ENCODE results near the gene EFNA2. TPM values are rescaled to one million over a fixed set of nuclear protein-coding genes. Genes with fewer than 3 reads are reported as not detected.
"Not testable (repeated sequence)": the region's sequence is repeated elsewhere in the genome, so short reads cannot be mapped to it uniquely, and the experiment has no call there.

Gene EFNA2
- total RNA-seq, 4 donors from 2014 or later = not detected

DNA sequence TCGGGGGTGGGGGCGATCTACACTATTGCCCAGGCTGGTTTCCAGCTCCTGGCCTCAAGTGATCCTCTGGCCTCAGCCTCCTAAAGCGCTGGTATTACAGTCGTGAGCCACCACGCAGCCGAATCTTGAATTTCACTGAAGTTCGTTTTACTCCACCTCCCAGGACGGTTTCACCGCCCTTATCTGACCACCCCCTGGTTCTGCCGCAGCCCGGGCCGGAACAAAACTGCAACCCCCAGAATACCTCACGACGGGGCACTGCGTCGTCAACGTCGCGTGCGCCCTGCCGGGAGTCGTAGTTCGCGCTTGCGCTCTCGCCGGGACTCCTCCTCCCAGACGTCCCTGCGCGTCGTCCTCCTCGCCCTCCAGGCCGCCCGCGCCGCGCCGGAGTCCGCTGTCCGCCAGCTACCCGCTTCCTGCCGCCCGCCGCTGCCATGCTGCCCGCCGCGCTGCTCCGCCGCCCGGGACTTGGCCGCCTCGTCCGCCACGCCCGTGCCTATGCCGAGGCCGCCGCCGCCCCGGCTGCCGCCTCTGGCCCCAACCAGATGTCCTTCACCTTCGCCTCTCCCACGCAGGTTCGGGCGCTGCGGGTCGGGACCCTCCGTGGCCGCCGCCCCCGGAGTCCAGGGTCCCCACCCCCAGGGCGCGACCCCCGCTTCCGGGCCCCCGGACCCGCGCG is 44.1 kb upstream of the EFNA2 start, which contains the start of gene ATP5F1D:
TSS of gene ATP5F1D (plus strand) at position 335 of the 679 bp plus-strand sequence. CDS start at position 435, 100 bp downstream.
- Histone ChIP-seq H3K9me3 (no peaks in the 10 kb centered on the region), H3K27ac (replicated peaks in 1 of 4) (peak within 1 kb of the TSS; percentile 91 to 100 (median 100)), H3K4me3 (peak within 1 kb of the TSS; percentile 81 to 94 (median 83)), H3K27me3 (peaks cover 0 to 9% (median 2%) of the 10 kb centered on the region in 4 donors), H3K4me1 (peaks cover 75 to 93% (median 86%) of the 10 kb centered on the region in 4 donors), H3K36me3 (peaks cover 0 to 3% (median 0%) of the 10 kb centered on the region in 4 donors)
- peak; percentile 97 for DNase-seq (ENCODE audit: extremely low spot score)
- TF ChIP-seq EP300 (IDR thresholded peaks at IDR 0.05) = no peak
- TF ChIP-seq, protein P1, sequence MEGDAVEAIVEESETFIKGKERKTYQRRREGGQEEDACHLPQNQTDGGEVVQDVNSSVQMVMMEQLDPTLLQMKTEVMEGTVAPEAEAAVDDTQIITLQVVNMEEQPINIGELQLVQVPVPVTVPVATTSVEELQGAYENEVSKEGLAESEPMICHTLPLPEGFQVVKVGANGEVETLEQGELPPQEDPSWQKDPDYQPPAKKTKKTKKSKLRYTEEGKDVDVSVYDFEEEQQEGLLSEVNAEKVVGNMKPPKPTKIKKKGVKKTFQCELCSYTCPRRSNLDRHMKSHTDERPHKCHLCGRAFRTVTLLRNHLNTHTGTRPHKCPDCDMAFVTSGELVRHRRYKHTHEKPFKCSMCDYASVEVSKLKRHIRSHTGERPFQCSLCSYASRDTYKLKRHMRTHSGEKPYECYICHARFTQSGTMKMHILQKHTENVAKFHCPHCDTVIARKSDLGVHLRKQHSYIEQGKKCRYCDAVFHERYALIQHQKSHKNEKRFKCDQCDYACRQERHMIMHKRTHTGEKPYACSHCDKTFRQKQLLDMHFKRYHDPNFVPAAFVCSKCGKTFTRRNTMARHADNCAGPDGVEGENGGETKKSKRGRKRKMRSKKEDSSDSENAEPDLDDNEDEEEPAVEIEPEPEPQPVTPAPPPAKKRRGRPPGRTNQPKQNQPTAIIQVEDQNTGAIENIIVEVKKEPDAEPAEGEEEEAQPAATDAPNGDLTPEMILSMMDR (IDR thresholded peaks at IDR 0.05) = peak in 1 of 3 experiments; percentile 22
- peak; percentile 92 to 98 for TF ChIP-seq POLR2AphosphoS5 (IDR thresholded peaks at IDR 0.05)
- TF ChIP-seq POLR2A (IDR thresholded peaks at IDR 0.05; ENCODE audit: low read depth) = peak; percentile 18
- intact Hi-C loops (cut with DNase I) = no loop called here
- WGBS = 0% methylated on average over 12 of the region's 79 CpGs

DNA sequence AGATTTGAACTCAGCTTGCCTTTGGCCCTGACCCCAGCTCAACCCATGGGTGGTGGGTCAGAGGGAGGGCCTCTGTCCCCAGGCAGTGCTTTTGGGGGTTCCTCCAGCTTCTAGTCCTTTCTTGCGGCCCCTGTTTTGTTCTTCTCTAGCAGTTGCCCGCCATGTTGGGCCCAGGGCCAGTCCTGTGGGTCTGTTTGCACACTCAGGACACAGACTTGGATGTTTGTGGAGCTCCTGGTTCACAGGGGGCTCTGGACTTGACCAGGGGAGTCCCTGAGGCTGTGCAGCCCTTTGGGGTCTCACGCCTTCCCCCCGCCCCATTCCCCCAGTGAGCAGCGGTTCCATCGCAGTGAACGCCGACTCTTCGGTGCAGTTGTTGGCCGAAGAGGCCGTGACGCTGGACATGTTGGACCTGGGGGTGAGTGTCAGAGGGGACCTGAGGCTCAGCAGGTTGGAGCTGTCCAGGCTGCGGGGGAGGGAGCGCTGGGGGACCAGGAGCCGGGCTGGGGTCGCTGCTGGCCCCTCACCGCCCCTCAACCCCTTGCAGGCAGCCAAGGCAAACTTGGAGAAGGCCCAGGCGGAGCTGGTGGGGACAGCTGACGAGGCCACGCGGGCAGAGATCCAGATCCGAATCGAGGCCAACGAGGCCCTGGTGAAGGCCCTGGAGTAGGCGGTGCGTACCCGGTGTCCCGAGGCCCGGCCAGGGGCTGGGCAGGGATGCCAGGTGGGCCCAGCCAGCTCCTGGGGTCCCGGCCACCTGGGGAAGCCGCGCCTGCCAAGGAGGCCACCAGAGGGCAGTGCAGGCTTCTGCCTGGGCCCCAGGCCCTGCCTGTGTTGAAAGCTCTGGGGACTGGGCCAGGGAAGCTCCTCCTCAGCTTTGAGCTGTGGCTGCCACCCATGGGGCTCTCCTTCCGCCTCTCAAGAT is 41.6 kb upstream of the EFNA2 start:
- peaks cover 74 to 89% (median 82%) of the 10 kb centered on the region in 4 donors for H3K4me1 ChIP-seq
- intact Hi-C loops (cut with DNase I) = loop anchor here (1.0 kb wide), 1 partner anchor 23 kb away; no protein-coding TSS in a partner anchor
- peaks cover 0 to 3% (median 0%) of the 10 kb centered on the region in 4 donors for H3K36me3 ChIP-seq
- peak overlapping the region; percentile 91 to 100 (median 100) for H3K27ac ChIP-seq (replicated peaks in 1 of 4)
- DNase-seq (ENCODE audit: extremely low spot score) = no peak
- TF ChIP-seq, protein P1 (IDR thresholded peaks at IDR 0.05) = peak in 2 of 3 experiments; percentile 98 to 99
- TF ChIP-seq POLR2A (IDR thresholded peaks at IDR 0.05; ENCODE audit: low read depth) (peak; percentile 15), POLR2AphosphoS5 (IDR thresholded peaks at IDR 0.05) (peak; percentile 40 to 81), EP300 (IDR thresholded peaks at IDR 0.05) (no peak)
- 86% methylated on average over 12 of the region's 33 CpGs for WGBS
- H3K27me3 ChIP-seq = no peaks in the 10 kb centered on the region
- peak overlapping the region; percentile 22 to 44 (median 31) for H3K4me3 ChIP-seq
- H3K9me3 ChIP-seq = no peaks in the 10 kb centered on the region

DNA sequence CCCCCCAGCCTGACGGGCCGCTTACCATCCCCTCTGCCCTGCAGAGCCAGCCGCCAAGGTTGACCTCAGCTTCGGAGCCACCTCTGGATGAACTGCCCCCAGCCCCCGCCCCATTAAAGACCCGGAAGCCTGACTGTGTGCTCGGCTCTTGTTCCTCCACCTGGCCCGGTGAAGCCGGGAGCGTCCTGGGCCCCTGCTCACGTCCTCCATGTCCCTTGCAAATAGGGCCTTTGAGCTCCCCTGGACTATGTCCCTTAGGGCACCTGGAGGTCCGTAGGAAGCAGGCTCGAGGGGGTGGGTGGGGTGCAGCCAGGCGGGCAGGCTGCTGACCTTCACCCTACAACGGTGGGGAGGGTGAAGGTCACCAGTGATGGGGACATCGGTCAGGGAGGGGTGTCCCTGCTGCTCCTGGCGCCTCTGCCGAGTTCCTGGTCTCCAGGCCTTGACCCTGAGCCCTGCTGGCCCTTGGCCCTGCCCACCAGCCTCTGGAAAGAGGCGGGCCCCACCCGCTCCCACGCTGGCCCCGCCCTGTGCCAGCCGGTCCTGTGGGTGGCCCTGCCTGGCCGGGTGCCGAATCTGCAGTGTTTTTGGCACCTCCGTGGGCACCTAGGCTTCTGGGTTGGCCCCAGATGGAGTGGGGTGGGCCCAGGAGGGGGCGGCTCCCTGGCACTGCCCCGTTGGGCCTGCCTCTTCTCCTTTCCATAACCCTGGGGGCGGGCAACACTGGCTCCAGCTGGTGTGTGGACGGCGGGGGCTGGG is 40.8 kb upstream of the EFNA2 start:
- H3K9me3 ChIP-seq = no peaks in the 10 kb centered on the region
- peaks cover 0 to 3% (median 1%) of the 10 kb centered on the region in 4 donors for H3K36me3 ChIP-seq
- WGBS = 67% methylated on average over 1 of the region's 31 CpGs
- H3K27me3 ChIP-seq = peaks cover 0 to 3% (median 0%) of the 10 kb centered on the region in 4 donors
- DNase-seq (ENCODE audit: extremely low spot score) = no peak
- peaks cover 71 to 81% (median 77%) of the 10 kb centered on the region in 4 donors for H3K4me1 ChIP-seq
- H3K27ac ChIP-seq (replicated peaks in 1 of 4) = peak overlapping the region; percentile 91 to 100 (median 100)
- no peak for TF ChIP-seq POLR2A (IDR thresholded peaks at IDR 0.05; ENCODE audit: low read depth)
- TF ChIP-seq POLR2AphosphoS5 (IDR thresholded peaks at IDR 0.05) = peak; percentile 24 to 57
- intact Hi-C loops (cut with DNase I) = loop anchor here (1.0 kb wide), 1 partner anchor 22 kb away; no protein-coding TSS in a partner anchor
- peak overlapping the region; percentile 22 to 44 (median 31) for H3K4me3 ChIP-seq

DNA sequence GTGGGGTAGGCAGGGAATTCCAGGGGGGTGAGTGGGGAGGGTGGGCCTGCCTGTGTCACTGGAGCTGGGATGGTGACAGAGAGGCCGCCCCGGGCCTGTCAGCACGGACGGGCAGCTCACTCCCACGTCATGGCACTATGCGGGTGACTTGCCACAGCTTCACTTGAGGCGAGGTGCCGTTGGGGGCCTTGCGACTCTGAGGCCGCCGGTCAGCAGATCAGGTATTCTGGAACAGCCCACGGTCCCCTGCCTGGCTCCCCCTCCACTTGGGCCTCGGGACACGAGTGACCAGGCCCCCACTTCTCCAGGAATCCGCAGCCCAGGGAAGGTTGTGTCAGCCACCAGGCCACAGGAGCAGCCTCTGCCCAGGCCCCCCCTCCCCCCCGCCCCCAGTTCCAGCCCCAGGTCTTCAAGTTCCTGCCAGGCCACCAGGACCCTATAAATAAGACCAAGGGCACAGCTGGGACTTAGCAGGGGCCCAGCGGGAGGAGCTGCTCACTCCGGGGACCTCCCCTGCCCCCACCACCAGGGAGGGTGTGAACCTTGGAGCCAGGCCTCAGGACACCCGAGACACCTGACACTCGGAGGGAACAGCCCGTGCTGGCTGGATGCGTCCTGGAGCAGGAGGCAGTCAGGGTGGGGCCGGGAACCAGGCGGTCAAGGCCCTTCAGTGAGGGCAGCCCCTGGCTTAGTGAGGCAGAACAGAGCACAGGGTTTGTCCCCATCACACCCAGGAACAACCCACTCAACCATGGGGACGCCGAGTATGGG is 40.0 kb upstream of the EFNA2 start:
- Histone ChIP-seq H3K4me3 (peak overlapping the region; percentile 22 to 44 (median 31)), H3K27me3 (peaks cover 0 to 3% (median 0%) of the 10 kb centered on the region in 4 donors), H3K36me3 (peaks cover 0 to 8% (median 6%) of the 10 kb centered on the region in 4 donors), H3K9me3 (no peaks in the 10 kb centered on the region), H3K4me1 (peaks cover 65 to 77% (median 69%) of the 10 kb centered on the region in 4 donors), H3K27ac (replicated peaks in 1 of 4) (peak overlapping the region; percentile 91 to 100 (median 100))
- intact Hi-C loops (cut with DNase I) = no loop called here
- TF ChIP-seq POLR2A (IDR thresholded peaks at IDR 0.05; ENCODE audit: low read depth) (peak; percentile 45), POLR2AphosphoS5 (IDR thresholded peaks at IDR 0.05) (peak; percentile 95), EP300 (IDR thresholded peaks at IDR 0.05) (peak; percentile 77)
- TF ChIP-seq, protein P1 (IDR thresholded peaks at IDR 0.05) = no peak
- DNase-seq (ENCODE audit: extremely low spot score) = no peak
- WGBS = 65% methylated on average over 18 of the region's 26 CpGs

DNA sequence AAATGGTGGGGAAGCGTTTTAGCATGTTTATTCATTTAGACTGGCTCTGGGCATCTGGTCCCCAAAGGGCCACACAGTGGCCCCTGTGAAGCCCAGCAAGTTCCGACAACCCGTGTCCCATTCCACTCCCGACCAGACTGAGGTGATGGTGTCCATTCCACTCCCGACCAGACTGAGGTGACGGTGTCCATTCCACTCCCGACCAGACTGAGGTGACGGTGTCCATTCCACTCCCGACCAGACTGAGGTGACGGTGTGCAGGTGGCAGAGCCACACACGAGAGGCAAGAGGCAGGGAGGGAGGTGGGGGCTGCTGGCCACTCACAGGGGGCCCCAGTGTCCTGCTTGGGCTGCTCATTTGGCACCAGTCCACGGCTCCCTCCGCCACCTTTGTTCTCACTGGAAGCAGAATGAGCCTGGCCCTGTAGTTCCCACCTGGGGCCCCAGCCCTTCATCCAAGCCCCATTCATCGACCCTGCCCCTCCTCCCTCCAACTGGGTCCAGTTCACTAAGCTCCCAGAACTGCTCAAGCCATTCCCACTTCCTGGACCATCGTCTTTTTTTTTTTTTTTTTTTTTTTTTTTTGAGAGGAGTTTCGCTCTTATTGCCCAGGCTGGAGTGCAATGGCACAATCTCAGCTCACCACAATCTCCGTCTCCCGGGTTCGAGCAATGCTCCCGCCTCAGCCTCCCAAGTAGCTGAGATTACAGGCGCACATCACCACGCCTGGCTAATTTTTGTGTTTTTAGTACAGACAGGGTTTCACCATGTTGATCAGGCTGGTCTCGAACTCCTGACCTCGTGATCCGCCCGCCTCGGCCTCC is 39.2 kb upstream of the EFNA2 start:
- 79% methylated on average over 23 of the region's 27 CpGs for WGBS
- intact Hi-C loops (cut with DNase I); H3K9me3 ChIP-seq; H3K27me3 ChIP-seq; DNase-seq (ENCODE audit: extremely low spot score): not testable (repeated sequence)
- Histone ChIP-seq H3K27ac (replicated peaks in 1 of 4) (peak overlapping the region; percentile 91 to 100 (median 100)), H3K4me3 (peak overlapping the region in 2 of 4 donors; percentile 24 to 44), H3K36me3 (peaks cover 2 to 16% (median 14%) of the 10 kb centered on the region in 4 donors), H3K4me1 (peaks cover 57 to 77% (median 68%) of the 10 kb centered on the region in 4 donors)
